GM18873 (cell line): ENCODE measurements around the gene RTN4RL2.

Experiments used
- ATAC-seq: cut with Tn5 transposase; IDR thresholded peaks from one replicate; pipeline ENCODE4 v1.9.1; 2021; ENCODE audit warnings: mild to moderate bottlenecking, moderate library complexity, moderate number of reproducible peaks; ENCODE audit not compliant: unreplicated experiment, low FRiP score

Gene RTN4RL2

GRCh38 chr11:57496109-57496820, 35.9 kb downstream of the RTN4RL2 start:
- no peak for ATAC-seq

- ATAC-seq = no peak
Observed at GRCh38 chr11:57497303-57498247, 37.2 kb downstream of the RTN4RL2 start.

DNA sequence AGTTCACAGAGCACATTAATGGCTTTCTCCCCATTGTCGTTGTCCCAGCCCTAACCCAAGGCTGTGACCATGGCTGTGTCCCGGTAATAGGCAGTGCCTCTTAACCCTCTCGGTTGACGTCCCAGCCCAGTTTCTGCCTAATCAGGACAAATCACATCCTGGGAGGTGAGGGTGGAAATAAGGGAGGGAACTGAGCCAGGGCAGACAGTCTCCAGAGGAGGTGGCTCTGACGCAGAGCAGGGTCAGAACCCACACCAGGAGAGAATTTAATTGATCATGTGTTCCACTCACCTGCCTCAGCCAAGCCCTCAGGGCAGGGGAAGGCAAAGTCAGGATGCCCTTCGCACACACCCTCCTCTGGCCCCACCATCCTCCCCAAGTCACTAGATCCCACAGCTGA, 38.2 kb downstream of the RTN4RL2 start:
- no peak for ATAC-seq

- no peak for ATAC-seq
Observed at GRCh38 chr11:57499413-57499982, 39.2 kb downstream of the RTN4RL2 start.

GRCh38 chr11:57499983-57500461, 39.7 kb downstream of the RTN4RL2 start:
- ATAC-seq = no peak

DNA sequence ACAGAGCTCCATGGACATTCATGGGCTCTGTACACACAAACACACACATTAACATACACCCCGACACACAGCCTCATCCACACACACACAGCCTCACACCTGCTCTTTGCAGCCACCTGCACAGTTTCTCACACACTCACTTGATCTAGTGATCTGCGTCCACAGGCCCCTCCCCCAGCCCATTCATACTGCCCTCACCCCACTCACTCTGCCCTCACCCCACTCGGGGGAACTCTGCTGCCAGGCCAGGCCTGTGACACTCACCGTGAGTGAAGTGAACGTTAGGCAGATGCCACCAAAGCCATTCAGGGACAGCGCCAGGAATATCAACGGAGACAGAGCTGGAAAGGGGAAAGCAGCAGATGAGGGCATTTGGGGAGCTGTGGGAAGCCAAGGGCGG, 40.2 kb downstream of the RTN4RL2 start:
- ATAC-seq = no peak

GRCh38 chr11:57500926-57501325, 40.6 kb downstream of the RTN4RL2 start:
- ATAC-seq = no peak

- ATAC-seq = no peak
Observed at GRCh38 chr11:57501953-57502352, 41.6 kb downstream of the RTN4RL2 start.

- ATAC-seq = no peak
Observed at GRCh38 chr11:57502376-57502775, 42.0 kb downstream of the RTN4RL2 start.

- ATAC-seq = no peak
Observed at GRCh38 chr11:57502870-57503269, 42.5 kb downstream of the RTN4RL2 start.

DNA sequence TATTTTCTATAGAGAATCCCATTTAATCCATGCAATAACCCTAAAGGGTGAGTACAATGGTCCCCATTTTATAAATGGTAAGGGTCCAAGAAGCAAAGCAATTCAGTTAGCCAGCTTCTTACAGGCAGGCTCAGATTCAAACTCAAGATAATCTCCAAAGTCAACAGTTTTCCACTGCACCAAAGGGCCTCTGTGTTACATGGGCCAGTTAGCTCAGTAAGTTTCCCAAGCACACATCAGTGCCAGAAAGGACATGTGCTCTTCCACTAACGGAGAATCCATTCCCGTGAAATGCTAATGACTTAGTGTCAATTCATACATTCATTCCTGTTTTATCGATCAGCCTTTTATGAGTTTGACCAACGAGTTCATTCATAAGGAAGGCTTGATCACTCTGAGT, 44.2 kb downstream of the RTN4RL2 start:
- ATAC-seq = no peak

DNA sequence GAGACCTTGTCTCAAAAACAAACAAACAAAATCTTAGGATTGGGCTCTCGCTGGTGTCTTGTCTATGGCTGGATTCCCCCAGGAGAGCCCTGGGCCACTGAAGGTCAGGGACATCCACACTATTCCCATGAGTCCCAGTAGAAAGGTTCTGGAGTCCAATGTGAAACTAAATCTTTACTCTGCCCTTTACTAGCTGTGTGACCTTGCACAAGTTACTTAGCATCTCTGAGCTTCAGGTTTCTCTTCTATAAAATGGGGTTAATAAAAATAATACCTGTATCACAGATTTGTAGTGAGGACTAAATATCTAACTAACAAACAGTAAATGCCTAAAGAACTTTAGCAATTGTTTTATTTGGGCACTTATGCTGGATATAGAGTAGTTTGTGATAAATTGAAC, 46.2 kb downstream of the RTN4RL2 start:
- no peak for ATAC-seq

DNA sequence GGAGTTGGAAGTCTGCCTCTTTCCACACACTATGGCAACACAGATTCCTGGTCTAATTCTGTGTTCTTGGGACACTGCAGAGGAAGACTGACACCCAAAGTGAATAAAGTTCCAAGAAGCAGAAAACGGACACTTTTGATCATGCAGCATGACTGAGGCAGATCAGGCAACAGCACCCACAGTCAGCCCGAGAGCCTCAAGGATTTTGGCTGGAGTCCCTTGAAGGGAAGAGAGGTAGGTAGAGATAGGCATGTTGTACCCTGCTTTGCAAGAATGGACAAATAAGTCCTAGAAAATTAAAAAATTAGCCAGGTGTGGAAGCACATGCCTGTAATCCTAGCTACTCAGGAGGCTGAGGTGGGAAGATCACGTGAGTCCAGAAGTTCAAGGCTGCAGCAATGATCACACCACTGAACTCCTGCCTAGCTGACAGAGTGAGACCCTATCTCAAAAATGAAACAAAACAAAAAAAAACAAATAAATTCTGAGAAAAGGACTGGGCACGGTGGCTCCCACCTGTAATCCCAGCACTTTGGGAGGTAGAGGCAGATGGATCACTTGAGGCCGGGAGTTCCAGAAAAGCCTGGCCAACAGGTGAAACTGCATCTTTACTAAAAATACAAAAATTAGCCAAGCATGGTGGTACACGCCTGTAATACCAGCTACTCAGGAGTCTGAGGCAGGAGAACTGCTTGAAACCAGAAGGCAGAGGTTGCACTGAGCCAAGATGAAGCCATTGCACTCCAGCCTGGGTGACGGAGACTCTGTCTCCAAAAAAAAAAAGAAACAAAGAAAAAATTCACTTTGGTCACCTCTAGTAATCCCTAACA, 48.2 kb downstream of the RTN4RL2 start:
- ATAC-seq = no peak

- ATAC-seq = no peak
Observed at GRCh38 chr11:57511741-57512430, 51.6 kb downstream of the RTN4RL2 start.

DNA sequence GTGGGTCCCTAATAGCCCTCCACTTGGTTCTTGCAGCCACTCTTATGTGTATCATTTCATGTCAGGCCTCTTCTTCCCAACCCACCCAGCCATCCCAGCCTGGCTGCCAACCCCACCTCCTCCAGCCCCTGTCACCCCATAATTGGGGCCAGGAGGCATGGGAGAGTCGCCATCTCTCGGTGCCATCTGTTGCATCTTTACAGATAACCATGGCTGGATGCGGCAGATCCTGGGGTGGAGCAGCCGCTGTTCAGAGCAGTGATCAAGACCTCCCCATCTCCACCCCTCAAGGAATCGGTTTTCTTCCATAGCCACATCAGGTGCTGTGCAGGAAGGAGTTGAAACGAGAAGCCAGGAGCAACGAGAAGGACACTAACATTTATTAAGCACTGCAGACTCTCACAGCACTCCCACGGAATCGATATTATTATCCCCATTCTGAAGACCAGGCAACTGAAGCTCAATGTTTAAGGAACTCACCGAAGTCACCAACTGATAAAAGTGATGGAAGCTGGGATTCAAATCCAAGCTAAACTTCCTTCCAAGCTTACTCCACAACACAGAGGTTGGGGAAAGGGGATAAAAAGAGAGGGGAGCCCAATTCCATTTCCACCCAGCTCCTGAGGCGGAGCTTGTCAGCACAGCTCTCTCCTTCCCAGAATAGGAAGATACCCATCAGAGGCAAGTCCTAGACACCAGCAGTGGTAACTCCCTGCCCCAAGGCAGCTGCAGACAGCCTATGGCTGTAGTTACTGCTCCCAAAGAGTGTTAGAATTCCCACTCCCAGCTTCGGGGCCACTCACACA, 52.5 kb downstream of the RTN4RL2 start:
- no peak for ATAC-seq

GRCh38 chr11:57513452-57513795, 53.1 kb downstream of the RTN4RL2 start:
- ATAC-seq = no peak

DNA sequence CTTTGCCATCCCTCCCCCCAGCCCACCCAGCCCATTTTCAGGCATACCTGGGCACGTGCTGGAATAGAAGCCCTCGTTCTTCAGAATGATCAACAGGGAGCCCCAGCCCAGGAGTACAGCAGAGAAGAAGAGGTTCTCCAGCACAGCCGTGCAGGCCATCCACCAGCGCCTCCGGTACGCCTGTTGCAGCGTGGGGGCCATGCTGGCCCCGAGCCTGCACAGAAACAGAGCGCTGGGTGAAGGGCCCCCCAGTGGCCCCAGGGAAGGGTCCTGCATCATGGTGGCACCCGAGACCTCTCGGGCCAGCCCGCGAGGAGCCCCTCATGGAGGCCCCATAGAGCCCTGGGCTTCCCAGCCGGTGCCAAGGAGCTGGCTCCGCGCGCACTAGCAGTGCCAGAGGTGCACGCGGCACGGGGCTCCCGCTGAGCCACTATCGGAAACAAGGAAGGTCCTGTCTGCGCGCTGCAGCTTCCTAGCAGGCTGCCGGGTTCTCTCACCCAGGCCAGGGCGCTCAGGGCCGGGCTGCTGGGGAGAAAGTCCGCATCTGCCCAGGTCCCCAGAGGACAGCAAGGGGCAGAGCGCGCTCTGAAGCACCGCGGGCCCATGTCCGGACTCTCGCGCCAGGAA, 53.7 kb downstream of the RTN4RL2 start:
- ATAC-seq = no peak

DNA sequence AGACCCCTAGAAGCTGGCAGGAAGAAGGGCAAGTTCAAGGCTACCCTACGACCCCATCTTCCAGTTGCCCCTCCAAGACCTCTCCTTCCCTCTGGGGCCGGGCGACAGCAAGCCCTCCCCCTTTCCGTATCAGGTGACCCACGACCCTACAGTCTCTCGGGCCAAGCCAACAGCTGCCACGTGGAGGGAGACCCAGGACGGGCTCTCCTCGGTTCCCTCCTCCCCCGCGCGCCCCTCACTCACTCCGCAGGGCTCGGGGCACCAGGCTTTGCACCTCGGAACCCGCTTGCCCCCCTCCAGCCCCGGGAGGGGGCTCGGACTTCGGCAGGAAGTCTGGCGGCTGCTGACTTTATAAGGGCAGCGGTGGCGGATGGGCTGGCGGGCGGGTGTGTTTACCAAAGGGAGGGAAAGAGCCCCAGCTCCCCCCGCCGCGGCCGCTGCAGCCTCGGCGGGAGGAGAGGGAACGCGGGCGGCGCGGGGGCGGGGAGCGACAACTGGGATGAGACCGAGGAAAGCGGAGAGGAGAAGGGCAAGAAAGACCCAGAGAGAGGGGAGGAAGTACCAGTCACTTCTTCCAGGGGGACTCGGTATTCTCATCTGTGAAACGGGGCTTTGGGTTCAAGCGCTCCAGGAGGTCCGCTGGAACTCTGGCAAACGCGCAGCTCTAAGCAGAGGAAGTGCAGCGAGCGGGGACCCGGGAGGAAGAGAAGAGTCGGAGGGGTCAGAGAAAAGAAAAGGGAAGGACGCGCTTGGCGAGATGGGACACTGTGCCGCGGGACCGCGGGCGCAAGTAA, 54.4 kb downstream of the RTN4RL2 start:
- no peak for ATAC-seq
